Lung (tissue), 12 donors: ENCODE measurements around the gene CES2. TPM values are rescaled to one million over a fixed set of nuclear protein-coding genes. Genes with fewer than 3 reads are reported as not detected.

Source experiments
- ATAC-seq: fragments of 200-7000 bp; cut with Tn5 transposase; one replicate; pipeline ENCODE4 v1.9.1; 2020; ENCODE audit warnings: moderate number of reproducible peaks; ENCODE audit not compliant: insufficient read depth, low FRiP score
- DNase-seq, 3 donors: peaks; one replicate each; pipeline ENCODE4 v3.0.0-alpha.2; 2013 to 2017
- H3K27ac ChIP-seq, 2 donors: one replicate each; pipeline ENCODE4 v1.5.1; 2013; ENCODE audit warnings: mild to moderate bottlenecking in 2 of 2, moderate library complexity in 2 of 2, control low read depth in 1 of 2, inconsistent platforms in 1 of 2, low read depth in 1 of 2, low read length in 1 of 2
- H3K27me3 ChIP-seq, 3 donors: one replicate each; pipeline ENCODE4 v1.5.1; 2013; ENCODE audit warnings: low read length in 2 of 3; ENCODE audit not compliant: control insufficient read depth in 3 of 3, insufficient read depth in 3 of 3
- H3K36me3 ChIP-seq, 4 donors: one replicate each; pipeline ENCODE4 v1.5.1; 2013; ENCODE audit warnings: low read length in 4 of 4, mild to moderate bottlenecking in 1 of 4, moderate library complexity in 1 of 4; ENCODE audit not compliant: control insufficient read depth in 4 of 4, insufficient read depth in 4 of 4
- H3K4me1 ChIP-seq, 5 donors: one replicate each; pipeline ENCODE4 v1.5.1; 2013; ENCODE audit warnings: low read length in 5 of 5, mild to moderate bottlenecking in 2 of 5, moderate library complexity in 1 of 5; ENCODE audit not compliant: control insufficient read depth in 5 of 5, insufficient read depth in 5 of 5
- H3K4me3 ChIP-seq: one replicate; pipeline ENCODE4 v1.5.1; 2013; ENCODE audit warnings: mild to moderate bottlenecking, control low read depth, moderate library complexity
- H3K9ac ChIP-seq, 2 donors: one replicate each; pipeline ENCODE4 v1.5.1; 2013; ENCODE audit warnings: low read length in 2 of 2, control low read depth in 1 of 2; ENCODE audit not compliant: insufficient read depth in 1 of 2
- H3K9me3 ChIP-seq, 4 donors: one replicate each; pipeline ENCODE4 v1.5.1; 2013; ENCODE audit warnings: low read length in 3 of 4, mild to moderate bottlenecking in 1 of 4, moderate library complexity in 1 of 4; ENCODE audit not compliant: control insufficient read depth in 4 of 4, insufficient read depth in 3 of 4
- CTCF ChIP-seq: IDR thresholded peaks from 2 replicates; pipeline ENCODE4 v1.5.1; 2012; ENCODE audit warnings: mild to moderate bottlenecking; ENCODE audit errors: control extremely low read depth, extremely low read depth
- WGBS, 2 donors: extraction: QIAGEN DNeasy Blood & Tissue Kit; methylation state at CpG; one replicate each; pipeline ENCODE4 v1.1.7; 2013; 5-methylcytosine and 5-hydroxymethylcytosine counted together
- polyA plus RNA-seq, 2 donors: library from polyadenylated mRNA; stranded (reverse); fragments of 200-250 nt; gene quantifications; one replicate each; pipeline ENCODE4 v1.2.1, GENCODE V29; 2013
- total RNA-seq, 2 donors: library from RNA; depleted of rRNA in 1 of 2; stranded (reverse); fragments of >200 nt in 1 of 2; gene quantifications; one replicate each; pipeline ENCODE4 v1.2.1, GENCODE V29; 2014 to 2021
- donor health status: control.
- donor health status: control.
- donor health status: Bipolar disorder and iron deficiency.
- donor health status: healthy.
- donor health status: DM: yes; HTN: yes; CAD: no.

The CES2 gene
- total and polyA plus RNA-seq, 4 donors: 24.6 to 51.0 (median 26.2) TPM

GRCh38 chr16:66904846-66905632 lies 30.3 kb upstream of the CES2 start:
- Histone ChIP-seq H3K27ac (peak overlapping the region; percentile 15 to 91), H3K9me3 (no peaks in the 10 kb centered on the region), H3K9ac (peak overlapping the region; percentile 8 to 39), H3K4me3 (no peak overlapping the region), H3K4me1 (peaks cover 7 to 57% (median 26%) of the 10 kb centered on the region in 5 donors), H3K36me3 (no peaks in the 10 kb centered on the region), H3K27me3 (no peaks in the 10 kb centered on the region)
- ATAC-seq: no peak
- DNase-seq: peak; percentile 88 to 95 (median 91)
- WGBS, 2 donors: 57 to 78% methylated on average over 16 of the region's 16 CpGs
- no peak for TF ChIP-seq CTCF

GRCh38 chr16:66905633-66906539 lies 29.4 kb upstream of the CES2 start:
- 75 to 79% methylated on average over 11 of the region's 11 CpGs for WGBS, 2 donors
- no peak for TF ChIP-seq CTCF
- DNase-seq: peak; percentile 69 to 81 (median 77)
- Histone ChIP-seq H3K4me3 (no peak overlapping the region), H3K27me3 (no peaks in the 10 kb centered on the region), H3K4me1 (peaks cover 7 to 49% (median 21%) of the 10 kb centered on the region in 5 donors), H3K9me3 (no peaks in the 10 kb centered on the region), H3K36me3 (no peaks in the 10 kb centered on the region), H3K27ac (peak overlapping the region in 1 of 2 donors; percentile 91), H3K9ac (no peak overlapping the region)
- no peak for ATAC-seq

DNA sequence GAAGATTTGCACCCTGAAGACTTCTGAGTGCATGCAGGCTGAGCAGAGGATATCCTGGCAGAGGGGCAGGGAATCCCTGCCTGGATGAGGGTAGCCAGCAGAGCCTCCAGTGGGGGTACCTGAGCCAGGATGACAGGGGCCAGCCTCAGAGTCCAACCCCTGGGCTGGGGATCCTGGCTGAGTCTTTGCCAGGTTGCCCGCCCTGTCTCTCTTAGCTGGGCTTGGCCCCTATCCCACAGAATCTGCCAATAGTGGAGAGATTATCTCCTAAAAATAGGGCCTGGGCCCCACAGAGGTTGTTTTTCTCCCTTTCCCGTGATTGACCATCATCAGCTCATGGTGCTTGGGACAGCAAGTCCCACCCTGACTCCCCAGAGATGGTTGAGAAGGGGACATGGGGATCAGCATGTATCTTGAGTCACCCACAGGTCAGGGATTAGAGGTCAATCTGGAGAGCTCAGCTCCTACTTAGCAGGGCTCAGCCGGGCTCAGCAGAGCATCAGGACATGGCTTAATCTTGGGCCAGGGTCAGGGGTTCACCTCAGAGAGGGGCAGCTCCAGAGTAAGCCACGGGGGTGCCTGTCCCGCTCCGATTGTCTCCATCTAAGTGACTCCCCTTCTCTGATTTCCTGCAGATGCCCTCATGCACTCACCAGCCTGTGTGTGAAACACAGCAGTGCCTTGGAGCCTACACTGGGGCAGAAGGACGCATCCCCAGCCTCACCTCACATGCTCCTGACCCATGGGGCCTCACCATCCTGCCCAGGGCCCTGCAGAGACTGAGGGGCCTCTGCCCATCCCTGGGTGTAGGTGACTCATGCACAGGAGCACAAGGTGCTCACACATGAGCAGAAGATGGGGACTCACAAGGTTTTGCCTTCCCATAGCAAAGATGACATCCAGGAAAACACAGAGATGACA lies 28.1 kb upstream of the CES2 start:
- no peak overlapping the region for H3K9ac ChIP-seq
- 72 to 85% methylated on average over 7 of the region's 7 CpGs for WGBS, 2 donors

More for the DNA sequence above, 28.1 kb upstream of the CES2 start:
- no peak overlapping the region for H3K4me3 ChIP-seq
- TF ChIP-seq CTCF: no peak
- peaks cover 7 to 39% (median 21%) of the 10 kb centered on the region in 5 donors for H3K4me1 ChIP-seq
- H3K36me3 ChIP-seq: no peaks in the 10 kb centered on the region
- no peaks in the 10 kb centered on the region for H3K27me3 ChIP-seq
- ATAC-seq (no peak), DNase-seq (no peak)
- no peaks in the 10 kb centered on the region for H3K9me3 ChIP-seq
- H3K27ac ChIP-seq: peak overlapping the region in 1 of 2 donors; percentile 34
